ENCODE measurements around the gene TMEM54.

- no peak for TF ChIP-seq CTCF (conservative IDR thresholded peaks at IDR 0.05)
- TF ChIP-seq EZH2 (IDR thresholded peaks at IDR 0.05; ENCODE audit: low read depth): no peak
Observed at GRCh38 chr1:32948905-32949304, 47.7 kb upstream of the TMEM54 start.

All from PC-9 (cell line).